Measurements from ENCODE around the gene RNF183.

DNA sequence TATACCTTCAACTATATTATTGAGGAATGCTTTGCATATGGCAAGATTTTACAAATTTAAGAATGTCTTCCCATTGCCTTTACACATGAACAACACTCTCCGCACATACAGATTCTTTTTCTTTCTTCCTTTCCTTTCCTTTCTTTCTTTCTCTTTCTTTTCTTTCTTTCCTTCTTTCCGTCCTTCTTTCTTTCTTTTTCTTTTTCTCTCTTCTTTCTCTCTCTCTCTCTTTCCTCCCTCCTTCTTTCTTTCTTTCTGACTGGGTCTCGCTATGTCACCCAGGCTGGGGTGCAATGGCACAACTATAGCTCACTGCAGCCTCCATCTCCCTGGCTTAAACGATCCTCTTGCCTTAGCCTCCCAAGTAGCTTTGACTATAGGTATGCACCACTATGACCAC is 23.1 kb upstream of the RNF183 start:
- TF ChIP-seq, protein P1, sequence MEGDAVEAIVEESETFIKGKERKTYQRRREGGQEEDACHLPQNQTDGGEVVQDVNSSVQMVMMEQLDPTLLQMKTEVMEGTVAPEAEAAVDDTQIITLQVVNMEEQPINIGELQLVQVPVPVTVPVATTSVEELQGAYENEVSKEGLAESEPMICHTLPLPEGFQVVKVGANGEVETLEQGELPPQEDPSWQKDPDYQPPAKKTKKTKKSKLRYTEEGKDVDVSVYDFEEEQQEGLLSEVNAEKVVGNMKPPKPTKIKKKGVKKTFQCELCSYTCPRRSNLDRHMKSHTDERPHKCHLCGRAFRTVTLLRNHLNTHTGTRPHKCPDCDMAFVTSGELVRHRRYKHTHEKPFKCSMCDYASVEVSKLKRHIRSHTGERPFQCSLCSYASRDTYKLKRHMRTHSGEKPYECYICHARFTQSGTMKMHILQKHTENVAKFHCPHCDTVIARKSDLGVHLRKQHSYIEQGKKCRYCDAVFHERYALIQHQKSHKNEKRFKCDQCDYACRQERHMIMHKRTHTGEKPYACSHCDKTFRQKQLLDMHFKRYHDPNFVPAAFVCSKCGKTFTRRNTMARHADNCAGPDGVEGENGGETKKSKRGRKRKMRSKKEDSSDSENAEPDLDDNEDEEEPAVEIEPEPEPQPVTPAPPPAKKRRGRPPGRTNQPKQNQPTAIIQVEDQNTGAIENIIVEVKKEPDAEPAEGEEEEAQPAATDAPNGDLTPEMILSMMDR (conservative IDR thresholded peaks at IDR 0.05 in 1 of 2, IDR thresholded peaks at IDR 0.05 in 1 of 2; ENCODE audit: low read depth in 1 of 2, low read length in 2 of 2), result no peak
- TF ChIP-seq EZH2 (IDR thresholded peaks at IDR 0.05; ENCODE audit: low read length, missing control alignments), result no peak
